ENCODE results near the gene SORCS2.

DNA sequence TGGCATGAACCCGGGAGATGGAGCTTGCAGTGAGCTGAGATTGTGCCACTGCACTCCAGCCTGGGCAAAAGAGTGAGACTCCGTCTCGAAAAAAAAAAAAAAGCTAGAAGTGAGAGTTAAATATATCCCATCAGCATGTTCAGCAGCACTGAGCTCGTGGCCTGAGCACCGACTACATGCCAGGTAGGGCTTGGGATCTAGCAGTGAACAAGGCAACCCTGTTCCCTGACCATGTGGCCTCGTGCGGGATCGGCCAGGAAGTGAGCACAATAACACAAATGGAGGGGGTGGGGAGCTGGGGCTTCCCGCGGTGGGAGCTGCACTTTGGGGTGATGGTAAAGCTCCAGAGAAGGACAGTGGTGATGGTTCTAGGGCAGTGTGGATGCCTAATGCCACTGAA lies 436.1 kb downstream of the SORCS2 start:
- TF ChIP-seq GATA2 (IDR thresholded peaks at IDR 0.05; ENCODE audit: low read depth, low read length) (no peak), GATA3 (IDR thresholded peaks at IDR 0.05; ENCODE audit: low read depth, low read length) (no peak)

Data from SH-SY5Y (cell line).